Vagina (tissue), 2 donors: Measurements from ENCODE around the gene GDF9. TPM values are rescaled to one million over a fixed set of nuclear protein-coding genes. Genes with fewer than 3 reads are reported as not detected.

Experiments
- DNase-seq, 2 donors: peaks; one replicate each; pipeline ENCODE4 v3.0.0-alpha.2; 2017; ENCODE audit errors: extremely low spot score in 2 of 2
- H3K27ac ChIP-seq: fragments of 200-600 bp; sonication (generic); one replicate; pipeline ENCODE4 v1.5.1; 2019
- H3K27me3 ChIP-seq: fragments of 200-600 bp; sonication (generic); one replicate; pipeline ENCODE4 v1.5.1; 2019
- H3K36me3 ChIP-seq, 2 donors: fragments of 200-600 bp; sonication (generic); one replicate each; pipeline ENCODE4 v1.5.1; 2017 to 2019
- H3K4me1 ChIP-seq: fragments of 200-600 bp; sonication (generic); one replicate; pipeline ENCODE4 v1.5.1; 2019
- H3K4me3 ChIP-seq, 2 donors: fragments of 200-600 bp; sonication (generic); 1 replicate in 1 of 2; 2 replicates in 1 of 2; pipeline ENCODE4 v1.5.1; 2016 to 2019
- H3K9me3 ChIP-seq: fragments of 200-600 bp; sonication (generic); one replicate; pipeline ENCODE4 v1.5.1; 2019
- CTCF ChIP-seq, 3 experiments: fragments of 450-650 bp in 2 of 3; fragments of 200-600 bp in 1 of 3; sonication (generic) in 1 of 3; IDR thresholded peaks; one replicate each; pipeline ENCODE4 v1.5.1; 2017 to 2019; ENCODE audit warnings: antibody characterized with exemption in 3 of 3, mild to moderate bottlenecking in 2 of 3, moderate library complexity in 2 of 3
- POLR2A ChIP-seq, 2 donors: fragments of 450-650 bp; IDR thresholded peaks; one replicate each; pipeline ENCODE4 v1.6.1; 2017; ENCODE audit warnings: antibody characterized with exemption in 2 of 2, mild to moderate bottlenecking in 2 of 2, moderate library complexity in 2 of 2
- POLR2AphosphoS5 ChIP-seq, 2 donors: sonication (generic); formaldehyde crosslinking; IDR thresholded peaks; one replicate each; pipeline ENCODE4 v1.9.0; 2017; ENCODE audit warnings: antibody characterized with exemption in 2 of 2, mild to moderate bottlenecking in 2 of 2, low read depth in 1 of 2; ENCODE audit not compliant: insufficient read depth in 1 of 2
- intact Hi-C: fragments of 100-400 bp; cut with DNase I; formaldehyde crosslinking; loops from one replicate; pipeline ENCODE4 v1.15.1; 2023
- total RNA-seq: library from RNA; depleted of rRNA; stranded (reverse); fragments of >200 nt; gene quantifications from one replicate; pipeline ENCODE4 v1.2.3, GENCODE V29; 2016

The GDF9 gene
- total RNA-seq, 1 donor from 2014 or later = not detected

GRCh38 chr5:132834057-132834456 lies 32.2 kb downstream of the GDF9 start:
- Histone ChIP-seq H3K27me3 (no peaks in the 10 kb centered on the region), H3K36me3 (no peaks in the 10 kb centered on the region), H3K9me3 (no peaks in the 10 kb centered on the region), H3K27ac (no peak overlapping the region), H3K4me1 (peaks cover 21% of the 10 kb centered on the region), H3K4me3 (no peak overlapping the region)
- no peak for TF ChIP-seq CTCF (IDR thresholded peaks at IDR 0.05)
- TF ChIP-seq POLR2AphosphoS5 (IDR thresholded peaks at IDR 0.05; ENCODE audit: insufficient read depth in 1 of 2, low read depth in 1 of 2) = no peak
- intact Hi-C loops = no loop called here
- no peak for DNase-seq

DNA sequence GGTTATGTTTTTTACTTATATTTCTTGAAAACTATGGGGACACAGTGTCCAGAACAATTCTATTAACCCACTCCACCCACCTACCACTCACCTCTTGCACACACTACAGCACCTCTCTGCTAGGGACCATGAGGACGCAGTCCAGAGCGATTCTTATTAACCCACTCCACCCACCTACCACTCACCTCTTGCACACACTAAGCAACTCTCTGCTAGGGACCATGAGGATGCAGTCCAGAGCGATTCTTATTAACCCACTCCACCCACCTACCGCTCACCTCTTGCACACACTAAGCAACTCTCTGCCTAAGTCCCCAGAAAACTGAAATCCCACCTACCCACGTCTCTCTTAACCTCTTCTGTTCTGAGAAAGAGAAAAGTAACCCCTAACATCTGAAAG lies 33.7 kb downstream of the GDF9 start:
- no peaks in the 10 kb centered on the region for H3K36me3 ChIP-seq
- H3K4me3 ChIP-seq = no peak overlapping the region
- H3K27me3 ChIP-seq = no peaks in the 10 kb centered on the region
- TF ChIP-seq POLR2A (IDR thresholded peaks at IDR 0.05) (no peak), CTCF (IDR thresholded peaks at IDR 0.05) (no peak), POLR2AphosphoS5 (IDR thresholded peaks at IDR 0.05; ENCODE audit: insufficient read depth in 1 of 2, low read depth in 1 of 2) (no peak)
- H3K4me1 ChIP-seq = peaks cover 15% of the 10 kb centered on the region
- intact Hi-C loops = no loop called here
- no peak for DNase-seq
- no peak overlapping the region for H3K27ac ChIP-seq
- H3K9me3 ChIP-seq = no peaks in the 10 kb centered on the region

- Histone ChIP-seq H3K27ac (no peak overlapping the region), H3K36me3 (no peaks in the 10 kb centered on the region), H3K9me3 (no peaks in the 10 kb centered on the region), H3K4me1 (peaks cover 15% of the 10 kb centered on the region), H3K4me3 (peak overlapping the region; percentile 59 to 70), H3K27me3 (no peaks in the 10 kb centered on the region)
- no peak for DNase-seq
- TF ChIP-seq POLR2AphosphoS5 (IDR thresholded peaks at IDR 0.05; ENCODE audit: insufficient read depth in 1 of 2, low read depth in 1 of 2) (no peak), POLR2A (IDR thresholded peaks at IDR 0.05) (no peak), CTCF (IDR thresholded peaks at IDR 0.05) (no peak)
- intact Hi-C loops = no loop called here
Observed at GRCh38 chr5:132831095-132831860, 35.0 kb downstream of the GDF9 start.

DNA sequence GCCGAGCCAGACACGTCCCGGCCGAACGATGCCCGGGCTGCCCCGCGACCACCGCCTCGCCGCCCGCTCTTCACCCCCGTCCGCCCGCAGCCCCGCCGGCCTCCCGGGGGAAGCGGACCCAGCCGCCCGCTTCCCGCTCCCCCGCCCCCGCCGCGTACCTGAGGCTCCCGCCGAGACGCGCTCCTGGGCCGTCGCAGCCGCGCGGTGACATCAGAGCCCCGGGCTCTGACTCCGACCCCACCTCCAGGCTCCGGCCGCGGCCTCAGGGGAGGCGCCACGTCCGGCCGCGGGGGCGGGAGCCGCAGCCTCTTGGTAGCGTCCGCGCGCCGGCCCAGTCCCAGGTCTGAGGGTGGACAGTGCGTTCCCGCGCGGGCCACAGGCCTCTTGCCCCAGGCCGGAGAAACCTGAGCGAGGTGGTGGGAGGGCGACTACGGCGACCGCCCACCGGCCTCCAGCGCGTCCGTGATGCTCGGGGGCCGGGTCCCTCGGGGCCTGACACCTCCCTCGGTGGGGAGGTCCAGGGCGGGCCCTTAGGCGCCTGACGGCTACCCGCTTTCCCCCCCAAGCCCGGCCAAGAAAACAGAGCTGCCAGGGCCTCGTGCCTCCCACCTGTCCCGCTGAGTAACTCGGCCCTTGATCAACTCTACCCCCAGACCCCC lies 35.7 kb downstream of the GDF9 start, which contains the start of gene SHROOM1:
TSS of gene SHROOM1 (minus strand) at position 212 of the 659 bp plus-strand sequence. CDS start 4,507 bp downstream, outside the sequence.
- TF ChIP-seq POLR2AphosphoS5 (IDR thresholded peaks at IDR 0.05; ENCODE audit: insufficient read depth in 1 of 2, low read depth in 1 of 2) = no peak
- no peak for TF ChIP-seq POLR2A (IDR thresholded peaks at IDR 0.05)
- no peak for TF ChIP-seq CTCF (IDR thresholded peaks at IDR 0.05)
- Histone ChIP-seq H3K9me3 (no peaks in the 10 kb centered on the region), H3K4me3 (peak within 1 kb of the TSS; percentile 59 to 70), H3K27ac (peak within 1 kb of the TSS; percentile 79), H3K36me3 (no peaks in the 10 kb centered on the region), H3K4me1 (peaks cover 15% of the 10 kb centered on the region), H3K27me3 (no peaks in the 10 kb centered on the region)
- DNase-seq = no peak
- intact Hi-C loops = no loop called here
